Stimulated activated CD8-positive, alpha-beta memory T cell treated with anti-CD3 and anti-CD28 coated beads, Interleukin-7, amount 100 ng/mL, for 4 hours (primary cell): ENCODE measurements around the gene KCNJ16.

Source experiments
- DNase-seq, 2 donors: peaks; one replicate each; pipeline ENCODE4 v3.0.0-alpha.2; 2020; ENCODE audit warnings: low read depth in 2 of 2

KCNJ16 gene

GRCh38 chr17:70128727-70129238 lies 53.8 kb downstream of the KCNJ16 start:
- DNase-seq, result no peak

GRCh38 chr17:70130289-70130688 lies 55.3 kb downstream of the KCNJ16 start:
- no peak for DNase-seq

GRCh38 chr17:70132505-70132904 lies 57.5 kb downstream of the KCNJ16 start:
- no peak for DNase-seq

- DNase-seq, result no peak
Measured at GRCh38 chr17:70134042-70134441, 59.0 kb downstream of the KCNJ16 start.

GRCh38 chr17:70134777-70135176 lies 59.8 kb downstream of the KCNJ16 start:
- DNase-seq, result no peak

GRCh38 chr17:70136131-70136530 lies 61.1 kb downstream of the KCNJ16 start:
- DNase-seq, result no peak

GRCh38 chr17:70137451-70138230 lies 62.6 kb downstream of the KCNJ16 start:
- no peak for DNase-seq

- DNase-seq, result no peak
Measured at GRCh38 chr17:70138291-70138865, 63.4 kb downstream of the KCNJ16 start.

- no peak for DNase-seq
Measured at GRCh38 chr17:70139449-70139993, 64.5 kb downstream of the KCNJ16 start.

GRCh38 chr17:70144260-70144846 lies 69.3 kb downstream of the KCNJ16 start:
- DNase-seq, result no peak

GRCh38 chr17:70153210-70153609 lies 78.2 kb downstream of the KCNJ16 start:
- no peak for DNase-seq

- DNase-seq, result no peak
Measured at GRCh38 chr17:70157151-70157550, 82.1 kb downstream of the KCNJ16 start.

- DNase-seq, result no peak
Measured at GRCh38 chr17:70158180-70158579, 83.2 kb downstream of the KCNJ16 start.

GRCh38 chr17:70158591-70158990 lies 83.6 kb downstream of the KCNJ16 start:
- DNase-seq, result no peak

GRCh38 chr17:70159980-70160379 lies 85.0 kb downstream of the KCNJ16 start:
- DNase-seq, result no peak

GRCh38 chr17:70161519-70161918 lies 86.5 kb downstream of the KCNJ16 start:
- no peak for DNase-seq

- no peak for DNase-seq
Measured at GRCh38 chr17:70165383-70165782, 90.4 kb downstream of the KCNJ16 start.

GRCh38 chr17:70166615-70167014 lies 91.6 kb downstream of the KCNJ16 start:
- no peak for DNase-seq

GRCh38 chr17:70168044-70168976 lies 93.3 kb downstream of the KCNJ16 start:
- no peak for DNase-seq

GRCh38 chr17:70168977-70169708 lies 94.1 kb downstream of the KCNJ16 start, which contains the start of gene KCNJ2:
Gene KCNJ2 (plus strand): TSS chr17:70169532. CDS start chr17:70175040, 5,508 bp downstream.
- peak in 1 of 2 donors; percentile 26 for DNase-seq
